Measurements from ENCODE around the gene PPFIBP2.

PPFIBP2 gene

GRCh38 chr11:7555052-7555699 is 41.4 kb downstream of the PPFIBP2 start:
- no peak overlapping the region for H3K4me3 ChIP-seq (replicated peaks; ENCODE audit: low read depth, low read length)
- TF ChIP-seq CTCF (IDR thresholded peaks at IDR 0.05; ENCODE audit: low read depth, low read length, missing control alignments): no peak
- no peak for DNase-seq (ENCODE audit: extremely low read depth, low read depth)

- no peak for DNase-seq (ENCODE audit: extremely low read depth, low read depth)
- no peak for TF ChIP-seq CTCF (IDR thresholded peaks at IDR 0.05; ENCODE audit: low read depth, low read length, missing control alignments)
- no peak overlapping the region for H3K4me3 ChIP-seq (replicated peaks; ENCODE audit: low read depth, low read length)
Observed at GRCh38 chr11:7558046-7558445, 44.2 kb downstream of the PPFIBP2 start.

GRCh38 chr11:7559398-7560283 is 45.8 kb downstream of the PPFIBP2 start:
- TF ChIP-seq CTCF (IDR thresholded peaks at IDR 0.05; ENCODE audit: low read depth, low read length, missing control alignments): no peak
- no peak overlapping the region for H3K4me3 ChIP-seq (replicated peaks; ENCODE audit: low read depth, low read length)
- DNase-seq (ENCODE audit: extremely low read depth, low read depth): no peak

- TF ChIP-seq CTCF (IDR thresholded peaks at IDR 0.05; ENCODE audit: low read depth, low read length, missing control alignments): no peak
- no peak for DNase-seq (ENCODE audit: extremely low read depth, low read depth)
- no peak overlapping the region for H3K4me3 ChIP-seq (replicated peaks; ENCODE audit: low read depth, low read length)
Observed at GRCh38 chr11:7561562-7561961, 47.8 kb downstream of the PPFIBP2 start.

- DNase-seq (ENCODE audit: extremely low read depth, low read depth): no peak
- no peak overlapping the region for H3K4me3 ChIP-seq (replicated peaks; ENCODE audit: low read depth, low read length)
- no peak for TF ChIP-seq CTCF (IDR thresholded peaks at IDR 0.05; ENCODE audit: low read depth, low read length, missing control alignments)
Observed at GRCh38 chr11:7563281-7563680, 49.5 kb downstream of the PPFIBP2 start.

GRCh38 chr11:7564803-7565202 is 51.0 kb downstream of the PPFIBP2 start:
- no peak for DNase-seq (ENCODE audit: extremely low read depth, low read depth)
- no peak for TF ChIP-seq CTCF (IDR thresholded peaks at IDR 0.05; ENCODE audit: low read depth, low read length, missing control alignments)
- H3K4me3 ChIP-seq (replicated peaks; ENCODE audit: low read depth, low read length): no peak overlapping the region

Data from HFF-Myc (cell line).